Esophagus mucosa (tissue), 1 donor: ENCODE results near the gene SV2B. TPM values are rescaled to one million over a fixed set of nuclear protein-coding genes. Genes with fewer than 3 reads are reported as not detected.
"Not testable (repeated sequence)": the region's sequence is repeated elsewhere in the genome, so short reads cannot be mapped to it uniquely, and the experiment has no call there.

Experiments
- ATAC-seq: fragments of 200-7000 bp; cut with Tn5 transposase; one replicate; pipeline ENCODE4 v1.9.1; 2020
- total RNA-seq: library from RNA; stranded (reverse); gene quantifications from one replicate; pipeline ENCODE4 v1.2.4, GENCODE V29; 2023
- donor health status: DM: yes; HTN: yes; CAD: no.

The SV2B gene
- 0.28 TPM for total RNA-seq

- ATAC-seq = peak; percentile 66
These were observed at the start of gene SV2B for GRCh38 chr15:91099995-91100813. SV2B (plus strand) TSS chr15:91100257; CDS start chr15:91226264, 126,007 bp downstream.

GRCh38 chr15:91051248-91051647 lies 48.8 kb upstream of the SV2B start:
- no peak for ATAC-seq

GRCh38 chr15:91054816-91055215 lies 45.2 kb upstream of the SV2B start:
- ATAC-seq = no peak

GRCh38 chr15:91055548-91056331 lies 44.3 kb upstream of the SV2B start:
- peak; percentile 91 for ATAC-seq

GRCh38 chr15:91061230-91061629 lies 38.8 kb upstream of the SV2B start:
- no peak for ATAC-seq

- no peak for ATAC-seq
These were observed 38.1 kb upstream of the SV2B start for GRCh38 chr15:91061997-91062396.

- ATAC-seq = no peak
These were observed 34.6 kb upstream of the SV2B start for GRCh38 chr15:91065505-91065904.

- ATAC-seq = peak; percentile 93
These were observed 33.0 kb upstream of the SV2B start for GRCh38 chr15:91067036-91067435.

- peak; percentile 34 for ATAC-seq
These were observed 31.6 kb upstream of the SV2B start for GRCh38 chr15:91068436-91068835.

GRCh38 chr15:91068966-91069365 lies 31.1 kb upstream of the SV2B start:
- ATAC-seq = no peak

- no peak for ATAC-seq
These were observed 29.2 kb upstream of the SV2B start for GRCh38 chr15:91070872-91071271.

- no peak for ATAC-seq
These were observed 27.9 kb upstream of the SV2B start for GRCh38 chr15:91072161-91072560.

- ATAC-seq = no peak
These were observed 27.0 kb upstream of the SV2B start for GRCh38 chr15:91073077-91073476.

- ATAC-seq = peak; percentile 61
These were observed 26.3 kb upstream of the SV2B start for GRCh38 chr15:91073768-91074167.

GRCh38 chr15:91075739-91076138 lies 24.3 kb upstream of the SV2B start:
- ATAC-seq = no peak

GRCh38 chr15:91077029-91077428 lies 23.0 kb upstream of the SV2B start:
- peak; percentile 93 for ATAC-seq

- ATAC-seq = not testable (repeated sequence)
These were observed 6.2 kb upstream of the SV2B start for GRCh38 chr15:91093866-91094265.

- no peak for ATAC-seq
These were observed 1.6 kb upstream of the SV2B start for GRCh38 chr15:91098451-91098850.

- ATAC-seq = peak; percentile 48
These were observed 452 bp upstream of the SV2B start for GRCh38 chr15:91099616-91099994.

- peak; percentile 61 for ATAC-seq
These were observed 954 bp downstream of the SV2B start for GRCh38 chr15:91100814-91101607.

- no peak for ATAC-seq
These were observed 1.5 kb downstream of the SV2B start for GRCh38 chr15:91101608-91101920.

GRCh38 chr15:91102546-91103330 lies 2.7 kb downstream of the SV2B start:
- no peak for ATAC-seq
